ENCODE measurements around the gene FER.
"Not testable (repeated sequence)": the region's sequence is repeated elsewhere in the genome, so short reads cannot be mapped to it uniquely, and the experiment has no call there.

GRCh38 chr5:108842260-108842941 lies 94.7 kb downstream of the FER start:
- TF ChIP-seq CTCF (IDR thresholded peaks at IDR 0.05 in 8 of 11, conservative IDR thresholded peaks at IDR 0.05 in 3 of 11); POLR2AphosphoS5 (IDR thresholded peaks at IDR 0.05): not testable (repeated sequence)
